H9 (cell line): ENCODE data around the gene SETBP1. TPM values are rescaled to one million over a fixed set of nuclear protein-coding genes. Genes with fewer than 3 reads are reported as not detected.

ENCODE experiments used
- DNase-seq: peaks from one replicate; pipeline ENCODE4 v3.0.0-alpha.2; 2017
- H2AFZ ChIP-seq: one replicate; pipeline ENCODE4 v1.6.1; 2013; ENCODE audit warnings: mild to moderate bottlenecking, low read length, control low read depth, moderate library complexity
- H2AK5ac ChIP-seq: 2 replicates; pipeline ENCODE4 v1.6.1; 2013; ENCODE audit warnings: low read length, control low read depth, mixed read lengths; ENCODE audit not compliant: insufficient read length
- H2BK120ac ChIP-seq: one replicate; pipeline ENCODE4 v1.6.1; 2013; ENCODE audit warnings: low read depth, mild to moderate bottlenecking, low read length, control low read depth, inconsistent platforms; ENCODE audit not compliant: poor library complexity, severe bottlenecking
- H2BK12ac ChIP-seq: 2 replicates; pipeline ENCODE4 v1.6.1; 2013; ENCODE audit warnings: low read length, control low read depth, mixed read lengths, low read depth; ENCODE audit not compliant: insufficient read length
- H2BK15ac ChIP-seq: 2 replicates; pipeline ENCODE4 v1.6.1; 2013; ENCODE audit warnings: low read depth, low read length, control low read depth
- H2BK20ac ChIP-seq: one replicate; pipeline ENCODE4 v1.6.1; 2013; ENCODE audit warnings: low read depth, mild to moderate bottlenecking, low read length, control low read depth, inconsistent platforms; ENCODE audit not compliant: poor library complexity, severe bottlenecking
- H2BK5ac ChIP-seq: 2 replicates; pipeline ENCODE4 v1.6.1; 2013; ENCODE audit warnings: low read length, control low read depth, mixed read lengths; ENCODE audit not compliant: insufficient read length
- H3K14ac ChIP-seq: 2 replicates; pipeline ENCODE4 v1.6.1; 2013; ENCODE audit warnings: low read length, control low read depth; ENCODE audit not compliant: insufficient read depth
- H3K18ac ChIP-seq: 2 replicates; pipeline ENCODE4 v1.6.1; 2013; ENCODE audit warnings: low read depth, mild to moderate bottlenecking, mixed read lengths, low read length, control low read depth; ENCODE audit not compliant: insufficient read length
- H3K23ac ChIP-seq: 2 replicates; pipeline ENCODE4 v1.6.1; 2013; ENCODE audit warnings: low read length, control low read depth, mixed read lengths, low read depth; ENCODE audit not compliant: insufficient read length
- H3K23me2 ChIP-seq: 2 replicates; pipeline ENCODE4 v1.6.1; 2013; ENCODE audit warnings: low read depth, mild to moderate bottlenecking, mixed read lengths, low read length, control low read depth; ENCODE audit not compliant: insufficient read length, poor library complexity, severe bottlenecking
- H3K27ac ChIP-seq: 2 replicates; pipeline ENCODE4 v1.5.1; 2013; ENCODE audit warnings: low read length, control low read depth, mixed read lengths, low read depth; ENCODE audit not compliant: insufficient read length
- H3K27me3 ChIP-seq: 2 replicates; pipeline ENCODE4 v1.6.1; 2013; ENCODE audit warnings: low read length, control low read depth, inconsistent platforms; ENCODE audit not compliant: insufficient read depth
- H3K4ac ChIP-seq: 2 replicates; pipeline ENCODE4 v1.6.1; 2013; ENCODE audit warnings: low read depth, mild to moderate bottlenecking, control low read depth, inconsistent platforms, low read length, moderate library complexity
- H3K4me1 ChIP-seq: 2 replicates; pipeline ENCODE4 v1.6.1; 2013; ENCODE audit warnings: low read length, control low read depth, inconsistent platforms; ENCODE audit not compliant: insufficient read depth
- H3K4me2 ChIP-seq: 2 replicates; pipeline ENCODE4 v1.6.1; 2013; ENCODE audit warnings: low read length, control low read depth, mixed read lengths; ENCODE audit not compliant: insufficient read length, insufficient read depth
- H3K56ac ChIP-seq: 2 replicates; pipeline ENCODE4 v1.6.1; 2013; ENCODE audit warnings: low read depth, mild to moderate bottlenecking, mixed read lengths, low read length, control low read depth; ENCODE audit not compliant: insufficient read length
- H3K79me1 ChIP-seq: 2 replicates; pipeline ENCODE4 v1.6.1; 2013; ENCODE audit warnings: low read depth, mild to moderate bottlenecking, moderate library complexity, low read length, control low read depth, inconsistent platforms; ENCODE audit not compliant: insufficient read depth, poor library complexity, severe bottlenecking
- H3K79me2 ChIP-seq: 2 replicates; pipeline ENCODE4 v1.6.1; 2013; ENCODE audit warnings: low read length, control low read depth, inconsistent platforms; ENCODE audit not compliant: insufficient read depth
- H3K9ac ChIP-seq: 2 replicates; pipeline ENCODE4 v1.6.1; 2013; ENCODE audit warnings: low read length, control low read depth, mixed read lengths; ENCODE audit not compliant: insufficient read length; ENCODE audit errors: extremely low read depth
- H3K9me3 ChIP-seq: one replicate; pipeline ENCODE4 v1.6.1; 2013; ENCODE audit warnings: low read depth, low read length, inconsistent platforms; ENCODE audit not compliant: control insufficient read depth
- H3T11ph ChIP-seq: one replicate; pipeline ENCODE4 v1.6.1; 2013; ENCODE audit warnings: mild to moderate bottlenecking, low read length, control low read depth, inconsistent platforms
- H4K20me1 ChIP-seq: one replicate; pipeline ENCODE4 v1.6.1; 2013; ENCODE audit not compliant: control insufficient read depth, insufficient read length, insufficient read depth
- H4K5ac ChIP-seq: 2 replicates; pipeline ENCODE4 v1.6.1; 2013; ENCODE audit warnings: low read depth, mild to moderate bottlenecking, mixed read lengths, low read length, control low read depth; ENCODE audit not compliant: insufficient read length
- H4K8ac ChIP-seq: replicated peaks from 2 replicates; pipeline ENCODE4 v1.6.1; 2013; ENCODE audit warnings: low read length, control low read depth, mixed read lengths, low read depth; ENCODE audit not compliant: insufficient read length
- H4K91ac ChIP-seq: 2 replicates; pipeline ENCODE4 v1.6.1; 2013; ENCODE audit warnings: low read depth, mild to moderate bottlenecking, moderate library complexity, mixed read lengths, low read length, control low read depth; ENCODE audit not compliant: insufficient read length
- H3K27ac Mint-ChIP-seq, 3 experiments: 2 replicates in 2 of 3; 3 replicates in 1 of 3; pipeline ENCODE4 v1.8.0; 2020 to 2021; ENCODE audit warnings: mixed read lengths in 3 of 3, mild to moderate bottlenecking in 1 of 3, moderate library complexity in 1 of 3
- H3K27me3 Mint-ChIP-seq: 2 replicates; pipeline ENCODE4 v1.8.0; 2021; ENCODE audit warnings: low read depth, mild to moderate bottlenecking, moderate library complexity, mixed read lengths
- H3K36me3 Mint-ChIP-seq, 3 experiments: 2 replicates in 2 of 3; 3 replicates in 1 of 3; pipeline ENCODE4 v1.8.0; 2020 to 2021; ENCODE audit warnings: low read depth in 3 of 3, mixed read lengths in 3 of 3; ENCODE audit not compliant: insufficient read depth in 1 of 3
- H3K4me1 Mint-ChIP-seq, 2 experiments: 2 replicates each; pipeline ENCODE4 v1.8.0; 2020; ENCODE audit warnings: mixed read lengths in 2 of 2
- H3K4me3 Mint-ChIP-seq, 2 experiments: 2 replicates in 1 of 2; 3 replicates in 1 of 2; pipeline ENCODE4 v1.8.0; 2020 to 2021; ENCODE audit warnings: mild to moderate bottlenecking in 2 of 2, mixed read lengths in 2 of 2, moderate library complexity in 1 of 2
- H3K9me3 Mint-ChIP-seq, 2 experiments: 2 replicates in 1 of 2; 3 replicates in 1 of 2; pipeline ENCODE4 v1.8.0; 2020; ENCODE audit warnings: mild to moderate bottlenecking in 2 of 2, mixed read lengths in 2 of 2, moderate library complexity in 1 of 2
- WGBS: extraction: QIAGEN DNeasy Blood & Tissue Kit; methylation state at CpG from one replicate; pipeline ENCODE4 v1.1.7; 2013; ENCODE audit warnings: missing lambda C conversion rate, low lambda C conversion rate, mixed read lengths; ENCODE audit not compliant: insufficient read length; ENCODE audit errors: extremely low coverage; 5-methylcytosine and 5-hydroxymethylcytosine counted together
- total RNA-seq: library from RNA; stranded (reverse); gene quantifications from 2 replicates; pipeline ENCODE4 v1.2.1, GENCODE V29; 2021
- TF ChIP-seq, protein P1 (sequence below): fragments of 200-600 bp; sonication (generic); conservative IDR thresholded peaks from 3 replicates; pipeline ENCODE4 v1.8.0; 2021; ENCODE audit warnings: antibody characterized with exemption, mild to moderate bottlenecking

SETBP1 gene
- total RNA-seq, 1 experiment from 2014 or later = 4.6 TPM

DNA sequence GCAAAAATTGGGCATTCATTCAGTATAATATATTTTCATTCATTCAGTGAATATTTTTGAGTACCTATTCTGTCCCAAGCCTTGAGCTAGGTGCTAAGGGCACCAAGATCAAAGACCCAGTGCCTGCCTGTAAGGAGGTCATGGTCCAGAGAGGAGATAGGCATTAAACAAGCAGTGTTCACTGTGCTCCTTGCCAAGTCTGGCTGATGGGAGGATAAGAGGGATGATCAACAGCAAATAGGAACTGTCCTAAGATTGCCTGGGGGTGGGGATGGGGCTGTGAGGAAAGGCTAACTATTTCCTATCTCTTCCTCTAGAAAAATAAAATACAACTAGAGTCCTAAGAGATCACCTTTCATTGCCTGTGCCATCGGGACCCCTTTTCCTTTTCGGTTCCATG lies 60.4 kb downstream of the SETBP1 start:
- peaks cover 22 to 36% of the 10 kb centered on the region in 2 experiments for H3K4me1 Mint-ChIP-seq
- Histone ChIP-seq H3K14ac (no peak overlapping the region), H4K8ac (no peak overlapping the region)

More for the DNA sequence above, 60.4 kb downstream of the SETBP1 start:
- no peak overlapping the region for H3K27ac Mint-ChIP-seq
- Histone ChIP-seq H2AFZ (no peak overlapping the region), H2AK5ac (no peak overlapping the region), H4K5ac (no peak overlapping the region), H3K18ac (no peak overlapping the region), H3K27ac (no peak overlapping the region), H2BK15ac (no peak overlapping the region), H2BK5ac (no peak overlapping the region), H3K9ac (no peak overlapping the region), H3K4me2 (no peak overlapping the region), H3K4ac (no peak overlapping the region), H3K9me3 (no peaks in the 10 kb centered on the region), H3T11ph (no peak overlapping the region), H2BK20ac (no peak overlapping the region), H2BK12ac (no peak overlapping the region), H4K91ac (no peak overlapping the region), H3K23ac (no peak overlapping the region), H3K79me1 (no peaks in the 10 kb centered on the region), H3K23me2 (peaks cover 4% of the 10 kb centered on the region), H3K27me3 (no peaks in the 10 kb centered on the region), H3K79me2 (no peaks in the 10 kb centered on the region), H3K4me1 (peaks cover 8% of the 10 kb centered on the region; the same call in 1 of the 2 replicates), H4K20me1 (no peaks in the 10 kb centered on the region), H2BK120ac (no peak overlapping the region), H3K56ac (no peak overlapping the region)
- H3K4me3 Mint-ChIP-seq = no peak overlapping the region
- H3K27me3 Mint-ChIP-seq = no peaks in the 10 kb centered on the region
- WGBS = no CpG with 5 or more reads among the region's 2 CpGs
- no peaks in the 10 kb centered on the region for H3K36me3 Mint-ChIP-seq
- DNase-seq = no peak
- H3K9me3 Mint-ChIP-seq = no peaks in the 10 kb centered on the region
- TF ChIP-seq, protein P1, sequence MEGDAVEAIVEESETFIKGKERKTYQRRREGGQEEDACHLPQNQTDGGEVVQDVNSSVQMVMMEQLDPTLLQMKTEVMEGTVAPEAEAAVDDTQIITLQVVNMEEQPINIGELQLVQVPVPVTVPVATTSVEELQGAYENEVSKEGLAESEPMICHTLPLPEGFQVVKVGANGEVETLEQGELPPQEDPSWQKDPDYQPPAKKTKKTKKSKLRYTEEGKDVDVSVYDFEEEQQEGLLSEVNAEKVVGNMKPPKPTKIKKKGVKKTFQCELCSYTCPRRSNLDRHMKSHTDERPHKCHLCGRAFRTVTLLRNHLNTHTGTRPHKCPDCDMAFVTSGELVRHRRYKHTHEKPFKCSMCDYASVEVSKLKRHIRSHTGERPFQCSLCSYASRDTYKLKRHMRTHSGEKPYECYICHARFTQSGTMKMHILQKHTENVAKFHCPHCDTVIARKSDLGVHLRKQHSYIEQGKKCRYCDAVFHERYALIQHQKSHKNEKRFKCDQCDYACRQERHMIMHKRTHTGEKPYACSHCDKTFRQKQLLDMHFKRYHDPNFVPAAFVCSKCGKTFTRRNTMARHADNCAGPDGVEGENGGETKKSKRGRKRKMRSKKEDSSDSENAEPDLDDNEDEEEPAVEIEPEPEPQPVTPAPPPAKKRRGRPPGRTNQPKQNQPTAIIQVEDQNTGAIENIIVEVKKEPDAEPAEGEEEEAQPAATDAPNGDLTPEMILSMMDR = no peak
